GM23248 (cell line): Measurements from ENCODE around the gene TCHP. TPM values are rescaled to one million over a fixed set of nuclear protein-coding genes. Genes with fewer than 3 reads are reported as not detected.
A peak's percentile ranks its signal among the peaks of the same experiment; 100 is the strongest.

ENCODE experiments used
- DNase-seq: peaks from one replicate; pipeline ENCODE4 v3.0.0-alpha.2; 2015
- H2AFZ ChIP-seq: fragments of 200-600 bp; sonication (generic); 2 replicates; pipeline ENCODE4 v1.6.1; 2016; ENCODE audit warnings: antibody characterized with exemption
- H3F3A ChIP-seq: fragments of 200-600 bp; sonication (generic); 2 replicates; pipeline ENCODE4 v1.6.1; 2016; ENCODE audit warnings: mild to moderate bottlenecking, antibody characterized with exemption, mixed run types; ENCODE audit not compliant: insufficient read depth
- H3K27ac ChIP-seq: fragments of 200-600 bp; sonication (generic); 2 replicates; pipeline ENCODE4 v1.5.1; 2016; ENCODE audit warnings: mild to moderate bottlenecking
- H3K27me3 ChIP-seq: fragments of 200-600 bp; sonication (generic); replicated peaks from 2 replicates; pipeline ENCODE4 v1.6.1; 2016; ENCODE audit warnings: mild to moderate bottlenecking; ENCODE audit not compliant: insufficient read depth
- H3K36me3 ChIP-seq: fragments of 200-600 bp; sonication (generic); 2 replicates; pipeline ENCODE4 v1.6.1; 2016; ENCODE audit warnings: low read depth, mild to moderate bottlenecking
- H3K4me1 ChIP-seq: fragments of 200-600 bp; sonication (generic); 2 replicates; pipeline ENCODE4 v1.6.1; 2016; ENCODE audit warnings: mild to moderate bottlenecking; ENCODE audit not compliant: insufficient read depth
- H3K4me2 ChIP-seq: fragments of 200-600 bp; sonication (generic); one replicate; pipeline ENCODE4 v1.6.1; 2016; ENCODE audit warnings: mild to moderate bottlenecking; ENCODE audit not compliant: unreplicated experiment
- H3K4me3 ChIP-seq: fragments of 200-600 bp; sonication (generic); 2 replicates; pipeline ENCODE4 v1.5.1; 2016; ENCODE audit warnings: mild to moderate bottlenecking
- H3K79me2 ChIP-seq: fragments of 200-600 bp; sonication (generic); 2 replicates; pipeline ENCODE4 v1.6.1; 2016; ENCODE audit warnings: mild to moderate bottlenecking; ENCODE audit not compliant: insufficient read depth
- H3K9ac ChIP-seq: fragments of 200-600 bp; sonication (generic); 2 replicates; pipeline ENCODE4 v1.6.1; 2016; ENCODE audit warnings: mild to moderate bottlenecking
- H3K9me2 ChIP-seq: fragments of 200-600 bp; sonication (generic); 2 replicates; pipeline ENCODE4 v1.6.1; 2016; ENCODE audit warnings: mixed run types, mild to moderate bottlenecking, moderate library complexity; ENCODE audit not compliant: insufficient read depth
- H3K9me3 ChIP-seq: fragments of 200-600 bp; sonication (generic); one replicate; pipeline ENCODE4 v1.6.1; 2017; ENCODE audit warnings: low read depth
- H4K20me1 ChIP-seq: fragments of 200-600 bp; sonication (generic); 2 replicates; pipeline ENCODE4 v1.6.0; 2016; ENCODE audit not compliant: insufficient read depth
- EZH2 ChIP-seq: fragments of 200-600 bp; sonication (generic); IDR thresholded peaks from 2 replicates; pipeline ENCODE4 v1.6.1; 2018; ENCODE audit warnings: antibody characterized with exemption, mild to moderate bottlenecking; ENCODE audit not compliant: insufficient read depth, poor library complexity, severe bottlenecking
- EZH2phosphoT487 ChIP-seq: fragments of 200-600 bp; sonication (generic); IDR thresholded peaks from 2 replicates; pipeline ENCODE4 v1.6.1; 2018; ENCODE audit warnings: antibody characterized with exemption, moderate library complexity, mild to moderate bottlenecking, low read depth; ENCODE audit not compliant: insufficient read depth
- WGBS, 2 experiments: methylation state at CpG; one replicate each; pipeline ENCODE4 v1.1.6; 2015 to 2017; ENCODE audit warnings: low lambda C conversion rate in 2 of 2, low coverage in 1 of 2; ENCODE audit errors: missing lambda C conversion rate in 2 of 2; 5-methylcytosine and 5-hydroxymethylcytosine counted together
- in situ Hi-C: fragments of 300-500 bp; cut with MboI; formaldehyde crosslinking; loops from 2 replicates; pipeline ENCODE4 v1.15.0; 2020
- polyA plus RNA-seq: library from polyadenylated mRNA; unstranded; fragments of >200 nt; fragmentation: Nextera tagmentation; extraction: Ambion mirVana; gene quantifications from 2 replicates; pipeline ENCODE4 v1.2.1, GENCODE V29; 2016
- total RNA-seq: library from RNA; depleted of rRNA; stranded (reverse); fragments of >200 nt; shearing (Covaris generic); gene quantifications from 2 replicates; pipeline ENCODE4 v1.2.3, GENCODE V29; 2014

TCHP gene
- total and polyA plus RNA-seq, 2 experiments from 2014 or later, result 9.7 to 11.7 TPM

DNA sequence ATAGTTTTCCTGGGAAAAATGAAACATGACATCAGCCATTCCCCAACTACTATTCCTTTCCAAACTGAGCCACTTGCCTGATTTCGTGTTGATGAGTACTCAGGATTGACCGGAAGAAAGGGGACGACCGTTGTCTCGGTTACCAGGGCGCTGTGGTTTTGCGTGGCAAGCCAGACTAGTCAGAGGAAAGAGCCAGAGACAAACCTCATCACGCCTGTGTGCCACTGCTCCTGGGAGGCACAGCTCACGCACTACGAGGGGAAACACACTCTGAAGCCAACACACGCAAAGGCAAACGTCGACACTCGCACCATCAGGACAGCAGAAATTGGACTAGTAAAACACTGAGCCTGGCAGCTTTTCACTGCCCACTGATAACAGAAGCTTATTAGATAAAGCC lies 61.1 kb downstream of the TCHP start:
- no peak for DNase-seq
- H4K20me1 ChIP-seq, result no peaks in the 10 kb centered on the region
- H3K9ac ChIP-seq, result no peak overlapping the region
- H3K9me2 ChIP-seq, result no peaks in the 10 kb centered on the region
- no peak overlapping the region for H3K4me3 ChIP-seq
- no peak overlapping the region for H3K27ac ChIP-seq
- H3K79me2 ChIP-seq, result no peaks in the 10 kb centered on the region
- H3K27me3 ChIP-seq, result no peaks in the 10 kb centered on the region
- peaks cover 52% of the 10 kb centered on the region for H3K36me3 ChIP-seq
- no peak overlapping the region for H2AFZ ChIP-seq
- no peak overlapping the region for H3K4me2 ChIP-seq
- in situ Hi-C loops, result no loop called here
- peaks cover 29% of the 10 kb centered on the region for H3F3A ChIP-seq
- WGBS, 2 experiments, result 90 to 91% methylated on average over 14 of the region's 14 CpGs
- TF ChIP-seq EZH2 (no peak), EZH2phosphoT487 (no peak)
- H3K4me1 ChIP-seq, result peaks cover 6% of the 10 kb centered on the region
- no peaks in the 10 kb centered on the region for H3K9me3 ChIP-seq

DNA sequence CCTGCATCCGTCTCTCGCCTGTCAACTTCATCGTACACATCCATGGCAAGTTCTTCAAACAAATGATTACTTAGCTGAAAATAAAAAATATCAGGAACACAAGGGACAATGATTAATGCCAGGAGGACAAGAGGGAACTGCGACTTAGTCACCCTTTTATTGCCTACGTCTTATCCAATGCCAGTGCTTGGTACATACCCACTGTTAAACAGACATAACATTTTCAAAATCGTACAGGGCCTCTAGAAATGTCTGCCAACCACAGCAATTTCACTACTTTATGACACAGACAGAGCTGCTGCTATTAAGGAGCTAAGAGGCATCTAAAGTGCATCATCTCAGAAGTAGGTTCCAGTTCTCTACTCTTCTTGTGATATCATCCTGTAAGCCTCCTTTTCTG lies 61.5 kb downstream of the TCHP start:
- H3K79me2 ChIP-seq, result no peaks in the 10 kb centered on the region
- H3K4me2 ChIP-seq, result no peak overlapping the region
- peaks cover 6% of the 10 kb centered on the region for H3K4me1 ChIP-seq
- no peaks in the 10 kb centered on the region for H3K27me3 ChIP-seq
- H3F3A ChIP-seq, result peaks cover 33% of the 10 kb centered on the region
- no peaks in the 10 kb centered on the region for H3K9me2 ChIP-seq
- TF ChIP-seq EZH2 (no peak), EZH2phosphoT487 (no peak)
- peak; percentile 38 for DNase-seq
- no peaks in the 10 kb centered on the region for H4K20me1 ChIP-seq
- no peak overlapping the region for H3K4me3 ChIP-seq
- in situ Hi-C loops, result no loop called here
- no peak overlapping the region for H3K9ac ChIP-seq
- no peak overlapping the region for H2AFZ ChIP-seq
- H3K9me3 ChIP-seq, result no peaks in the 10 kb centered on the region
- WGBS, 2 experiments, result 73 to 76% methylated on average over 6 of the region's 6 CpGs
- no peak overlapping the region for H3K27ac ChIP-seq
- peaks cover 54% of the 10 kb centered on the region for H3K36me3 ChIP-seq

DNA sequence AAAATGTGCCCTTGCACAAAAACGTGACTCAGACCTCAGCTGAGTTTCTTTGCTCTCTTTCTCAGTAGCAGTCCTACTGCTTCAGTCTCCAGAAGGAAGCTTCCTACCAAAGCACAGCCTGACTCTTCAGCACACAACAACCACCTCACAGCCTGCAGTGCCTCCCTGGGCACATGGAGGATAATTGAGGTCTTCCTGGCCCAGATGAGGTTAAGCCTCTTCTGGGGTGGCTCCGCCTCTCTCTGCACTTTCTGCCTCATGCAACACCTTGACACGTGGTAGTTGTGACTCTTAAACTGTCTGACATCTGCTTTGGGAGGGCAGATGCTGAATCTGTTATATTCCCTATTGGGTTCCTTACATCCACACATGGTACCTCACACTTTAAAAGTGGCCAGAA lies 62.3 kb downstream of the TCHP start:
- H3K27me3 ChIP-seq, result no peaks in the 10 kb centered on the region
- TF ChIP-seq EZH2 (no peak), EZH2phosphoT487 (no peak)
- no peaks in the 10 kb centered on the region for H3K9me3 ChIP-seq
- peak; percentile 25 for DNase-seq
- H3K9ac ChIP-seq, result no peak overlapping the region
- H2AFZ ChIP-seq, result no peak overlapping the region
- H3K4me2 ChIP-seq, result no peak overlapping the region
- peaks cover 35% of the 10 kb centered on the region for H3F3A ChIP-seq
- no peak overlapping the region for H3K4me3 ChIP-seq
- no peaks in the 10 kb centered on the region for H3K79me2 ChIP-seq
- WGBS, 2 experiments, result 52 to 60% methylated on average over 3 of the region's 3 CpGs
- peaks cover 62% of the 10 kb centered on the region for H3K36me3 ChIP-seq
- no peaks in the 10 kb centered on the region for H4K20me1 ChIP-seq
- H3K9me2 ChIP-seq, result no peaks in the 10 kb centered on the region
- peaks cover 6% of the 10 kb centered on the region for H3K4me1 ChIP-seq
- H3K27ac ChIP-seq, result no peak overlapping the region
- in situ Hi-C loops, result no loop called here

DNA sequence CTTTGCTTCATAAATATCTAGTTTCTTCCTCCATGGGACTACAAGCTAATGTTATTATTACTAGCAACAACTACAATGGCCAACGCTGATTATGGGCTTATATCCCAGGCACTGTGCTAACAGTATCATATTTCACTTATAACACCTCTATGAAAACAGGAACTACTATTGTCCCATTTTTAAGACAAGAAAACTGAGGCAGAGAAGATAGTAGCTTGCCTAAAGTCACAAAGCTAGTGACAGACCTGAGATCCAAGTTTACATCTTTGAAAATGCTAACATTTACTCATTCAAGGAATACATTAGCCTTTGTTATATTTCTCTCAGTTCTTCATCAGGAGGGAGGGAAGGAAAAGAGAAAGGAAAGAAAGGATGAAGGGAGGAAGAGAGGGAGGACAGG lies 63.3 kb downstream of the TCHP start:
- Histone ChIP-seq H3K27ac (peak overlapping the region; percentile 52; the same call in 1 of the 2 replicates), H3K9ac (no peak overlapping the region), H4K20me1 (no peaks in the 10 kb centered on the region), H3K27me3 (no peaks in the 10 kb centered on the region), H3K4me2 (no peak overlapping the region), H3K9me2 (no peaks in the 10 kb centered on the region), H3K4me1 (peaks cover 6% of the 10 kb centered on the region), H3K4me3 (no peak overlapping the region), H3F3A (peaks cover 39% of the 10 kb centered on the region), H3K79me2 (no peaks in the 10 kb centered on the region), H3K9me3 (no peaks in the 10 kb centered on the region), H3K36me3 (peaks cover 57% of the 10 kb centered on the region), H2AFZ (no peak overlapping the region)
- TF ChIP-seq EZH2phosphoT487 (no peak), EZH2 (no peak)
- WGBS, 2 experiments, result 50% methylated on average over 1 of the region's 1 CpG
- in situ Hi-C loops, result no loop called here
- no peak for DNase-seq
